NCI-H2081 (cell line): Measurements from ENCODE around the gene DLGAP1.
"Not testable (repeated sequence)": the region's sequence is repeated elsewhere in the genome, so short reads cannot be mapped to it uniquely, and the experiment has no call there.

Experiments
- DNase-seq, 2 experiments: peaks; one replicate each; lab custom pipeline; 2025; lab: John Stamatoyannopoulos, UW

DLGAP1 gene

GRCh38 chr18:3720818-3721545 lies 734.1 kb downstream of the DLGAP1 start:
- DNase-seq, result no peak

- DNase-seq, result no peak
These were observed 734.9 kb downstream of the DLGAP1 start for GRCh38 chr18:3720159-3720558.

GRCh38 chr18:3717376-3718025 lies 737.6 kb downstream of the DLGAP1 start:
- DNase-seq, result no peak

GRCh38 chr18:3716116-3716660 lies 738.9 kb downstream of the DLGAP1 start:
- DNase-seq, result no peak

GRCh38 chr18:3715231-3716080 lies 739.7 kb downstream of the DLGAP1 start:
- DNase-seq, result peak; percentile 31 to 61

- DNase-seq, result no peak
These were observed 741.4 kb downstream of the DLGAP1 start for GRCh38 chr18:3713708-3714107.

GRCh38 chr18:3713166-3713565 lies 741.9 kb downstream of the DLGAP1 start:
- DNase-seq, result no peak

- DNase-seq, result no peak
These were observed 742.6 kb downstream of the DLGAP1 start for GRCh38 chr18:3712491-3712890.

- no peak for DNase-seq
These were observed 744.3 kb downstream of the DLGAP1 start for GRCh38 chr18:3710712-3711301.

- no peak for DNase-seq
These were observed 745.9 kb downstream of the DLGAP1 start for GRCh38 chr18:3709205-3709604.

GRCh38 chr18:3706279-3707097 lies 748.6 kb downstream of the DLGAP1 start:
- no peak for DNase-seq

GRCh38 chr18:3704556-3705344 lies 750.4 kb downstream of the DLGAP1 start:
- no peak for DNase-seq

GRCh38 chr18:3703732-3704176 lies 751.4 kb downstream of the DLGAP1 start:
- DNase-seq, result peak; percentile 12 to 16

GRCh38 chr18:3699707-3700567 lies 755.2 kb downstream of the DLGAP1 start:
- not testable (repeated sequence) for DNase-seq

GRCh38 chr18:3694030-3694778 lies 760.9 kb downstream of the DLGAP1 start:
- DNase-seq, result not testable (repeated sequence)

GRCh38 chr18:3693410-3693809 lies 761.7 kb downstream of the DLGAP1 start:
- no peak for DNase-seq

GRCh38 chr18:3692691-3693090 lies 762.4 kb downstream of the DLGAP1 start:
- no peak for DNase-seq

GRCh38 chr18:3692113-3692621 lies 762.9 kb downstream of the DLGAP1 start:
- peak in 1 of 2 experiments; percentile 56 for DNase-seq
